Measurements from ENCODE around the gene AP4S1. TPM values are rescaled to one million over a fixed set of nuclear protein-coding genes. Genes with fewer than 3 reads are reported as not detected.

The AP4S1 gene
- total RNA-seq: 2.9 and 8.3 TPM in 2 replicates

GRCh38 chr14:31025367-31026076, at the start of gene AP4S1:
AP4S1 (plus strand) TSS chr14:31025649; CDS start chr14:31066197, 40,548 bp downstream.

GRCh38 chr14:31026077-31026449, 614 bp downstream of the AP4S1 start, which contains the start of gene STRN3:
STRN3 (minus strand) TSS chr14:31026379; CDS start chr14:31026185, 194 bp downstream.

Small RNAs within 50 kb of the gene (small RNA-seq; reads per million reads assigned to genes)
- 0.61 reads per million, percentile 39 among the genes with 10 or more reads in this experiment for gene MIR624
- not detected for gene RNU6-541P

Other genes starting within 250 kb of the AP4S1 start
- gene COCH, start 151.1 kb upstream of the AP4S1 start, total RNA-seq: 0.29 and 0.65 TPM in 2 replicates
- gene STRN3, start 730 bp downstream of the AP4S1 start, total RNA-seq: 41.8 and 52.7 TPM in 2 replicates
- gene HECTD1, start 182.1 kb downstream of the AP4S1 start, total RNA-seq: 197 and 230 TPM in 2 replicates